WTC11 (cell line): Measurements from ENCODE around the gene HEYL.

Experiments used
- AFF4 ChIP-seq: sonication (generic); formaldehyde crosslinking; IDR thresholded peaks from 2 replicates; pipeline ENCODE4 v1.8.1; 2023; ENCODE audit warnings: mild to moderate bottlenecking, missing genetic modification reagents, borderline replicate concordance
- ZNF671 ChIP-seq: fragments of 250-450 bp; sonication (Bioruptor Pico); IDR thresholded peaks from 2 replicates; pipeline ENCODE4 v1.8.0; 2021; ENCODE audit warnings: mild to moderate bottlenecking
- TF ChIP-seq, protein P1 (sequence below): sonication (generic); formaldehyde crosslinking; IDR thresholded peaks from 2 replicates; pipeline ENCODE4 v1.8.0; 2022; ENCODE audit warnings: mild to moderate bottlenecking, missing genetic modification reagents

GRCh38 chr1:39635871-39636210 lies 3.6 kb downstream of the HEYL start:
- TF ChIP-seq AFF4 (no peak), ZNF671 (no peak)
- TF ChIP-seq, protein P1, sequence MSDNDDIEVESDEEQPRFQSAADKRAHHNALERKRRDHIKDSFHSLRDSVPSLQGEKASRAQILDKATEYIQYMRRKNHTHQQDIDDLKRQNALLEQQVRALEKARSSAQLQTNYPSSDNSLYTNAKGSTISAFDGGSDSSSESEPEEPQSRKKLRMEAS (CRISPR knock-in tag) = no peak
